HL-60 (cell line): ENCODE measurements around the gene INTS7.

Source experiments
- POLR2AphosphoS5 ChIP-seq: IDR thresholded peaks from 2 replicates; pipeline ENCODE4 v1.6.1; 2012; ENCODE audit warnings: low read depth
- TF ChIP-seq, protein P1 (sequence below): IDR thresholded peaks from one replicate; pipeline ENCODE4 v1.5.1; 2011; ENCODE audit warnings: low read length, control low read depth, inconsistent platforms; ENCODE audit not compliant: insufficient read depth

DNA sequence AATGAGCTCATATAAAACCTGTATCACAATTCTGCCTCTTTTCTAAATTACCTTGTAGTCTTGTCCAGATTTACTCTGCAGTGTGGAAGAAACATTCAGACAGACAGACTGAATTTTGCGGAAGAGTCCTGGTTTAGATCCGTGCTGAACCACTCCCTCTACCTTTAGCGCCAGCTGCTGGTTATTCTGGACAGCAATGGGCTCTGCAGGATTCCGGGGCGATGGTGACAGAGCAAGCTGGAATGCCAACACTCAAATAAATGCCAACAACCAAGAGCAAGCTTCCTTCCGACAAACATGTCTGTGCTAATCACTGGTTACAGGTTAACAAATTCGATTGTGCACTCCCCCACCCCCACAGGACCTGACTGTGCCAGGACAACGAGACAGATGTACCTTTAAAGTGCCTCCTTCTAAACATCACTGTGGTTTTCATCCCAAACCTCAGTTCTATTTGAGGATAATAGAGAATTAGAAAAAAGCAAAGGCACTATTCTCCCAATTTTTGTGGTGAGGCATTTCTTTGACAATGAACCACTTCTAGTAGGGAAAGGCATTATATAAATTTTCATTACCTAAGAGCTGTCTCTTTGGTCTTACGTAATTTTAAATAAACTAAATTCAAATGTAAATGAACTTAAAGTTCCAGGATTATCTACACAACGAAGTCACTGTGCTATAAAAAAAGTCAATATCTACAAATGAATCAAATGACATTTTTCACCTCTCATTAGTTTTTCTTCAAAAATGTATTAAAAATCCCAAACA is 90.4 kb downstream of the INTS7 start:
- no peak for TF ChIP-seq POLR2AphosphoS5
- TF ChIP-seq, protein P1, sequence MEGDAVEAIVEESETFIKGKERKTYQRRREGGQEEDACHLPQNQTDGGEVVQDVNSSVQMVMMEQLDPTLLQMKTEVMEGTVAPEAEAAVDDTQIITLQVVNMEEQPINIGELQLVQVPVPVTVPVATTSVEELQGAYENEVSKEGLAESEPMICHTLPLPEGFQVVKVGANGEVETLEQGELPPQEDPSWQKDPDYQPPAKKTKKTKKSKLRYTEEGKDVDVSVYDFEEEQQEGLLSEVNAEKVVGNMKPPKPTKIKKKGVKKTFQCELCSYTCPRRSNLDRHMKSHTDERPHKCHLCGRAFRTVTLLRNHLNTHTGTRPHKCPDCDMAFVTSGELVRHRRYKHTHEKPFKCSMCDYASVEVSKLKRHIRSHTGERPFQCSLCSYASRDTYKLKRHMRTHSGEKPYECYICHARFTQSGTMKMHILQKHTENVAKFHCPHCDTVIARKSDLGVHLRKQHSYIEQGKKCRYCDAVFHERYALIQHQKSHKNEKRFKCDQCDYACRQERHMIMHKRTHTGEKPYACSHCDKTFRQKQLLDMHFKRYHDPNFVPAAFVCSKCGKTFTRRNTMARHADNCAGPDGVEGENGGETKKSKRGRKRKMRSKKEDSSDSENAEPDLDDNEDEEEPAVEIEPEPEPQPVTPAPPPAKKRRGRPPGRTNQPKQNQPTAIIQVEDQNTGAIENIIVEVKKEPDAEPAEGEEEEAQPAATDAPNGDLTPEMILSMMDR = no peak
